GM19395 (cell line): ENCODE data around the gene CRYBA1.
"Not testable (repeated sequence)": the region's sequence is repeated elsewhere in the genome, so short reads cannot be mapped to it uniquely, and the experiment has no call there.

Source experiments
- ATAC-seq: cut with Tn5 transposase; IDR thresholded peaks from one replicate; pipeline ENCODE4 v1.9.1; 2021; ENCODE audit warnings: mild to moderate bottlenecking, moderate library complexity; ENCODE audit not compliant: unreplicated experiment

Gene CRYBA1, protein sequence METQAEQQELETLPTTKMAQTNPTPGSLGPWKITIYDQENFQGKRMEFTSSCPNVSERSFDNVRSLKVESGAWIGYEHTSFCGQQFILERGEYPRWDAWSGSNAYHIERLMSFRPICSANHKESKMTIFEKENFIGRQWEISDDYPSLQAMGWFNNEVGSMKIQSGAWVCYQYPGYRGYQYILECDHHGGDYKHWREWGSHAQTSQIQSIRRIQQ

GRCh38 chr17:29246628-29247027 is at the start of gene CRYBA1:
Gene CRYBA1, plus strand, starts transcription at chr17:29246859. Its CDS starts 5 bp downstream, at chr17:29246864.
- no peak for ATAC-seq

- ATAC-seq: no peak
Observed at GRCh38 chr17:29197516-29198272, 49.0 kb upstream of the CRYBA1 start.

DNA sequence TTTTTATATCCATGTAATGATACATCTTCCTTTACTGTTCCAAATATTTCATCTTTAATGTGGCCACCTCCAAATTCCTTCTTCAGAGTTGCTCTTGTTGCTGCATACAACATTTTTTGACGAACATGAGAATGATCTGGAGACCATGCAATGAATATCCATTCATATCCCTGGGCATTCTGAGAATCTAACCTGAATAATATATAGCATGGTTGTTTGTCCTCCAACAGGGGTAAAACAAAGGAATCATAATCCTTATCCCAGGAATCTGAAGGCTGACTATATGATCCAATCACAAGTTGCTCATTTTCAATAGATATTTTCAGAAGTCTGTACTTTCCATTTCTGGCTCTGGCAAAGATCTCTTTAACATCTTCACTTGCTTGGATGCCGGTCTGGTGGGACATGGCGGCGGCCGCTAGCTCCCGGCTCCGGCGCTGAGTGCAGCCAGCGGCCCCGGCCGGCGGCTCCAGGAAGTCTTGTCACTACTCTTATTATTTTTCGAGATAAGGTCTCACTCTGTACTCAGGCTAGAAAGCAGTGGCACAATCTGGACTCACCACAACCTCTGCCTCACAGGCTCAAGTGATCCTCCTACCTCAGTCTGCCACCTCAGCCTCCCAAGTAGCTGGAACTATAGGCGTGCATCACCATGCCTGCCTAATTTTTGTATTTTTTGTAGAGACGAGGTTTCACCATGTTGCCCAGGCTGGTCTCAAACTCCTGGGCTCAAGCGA is 42.4 kb upstream of the CRYBA1 start:
- ATAC-seq: not testable (repeated sequence)

DNA sequence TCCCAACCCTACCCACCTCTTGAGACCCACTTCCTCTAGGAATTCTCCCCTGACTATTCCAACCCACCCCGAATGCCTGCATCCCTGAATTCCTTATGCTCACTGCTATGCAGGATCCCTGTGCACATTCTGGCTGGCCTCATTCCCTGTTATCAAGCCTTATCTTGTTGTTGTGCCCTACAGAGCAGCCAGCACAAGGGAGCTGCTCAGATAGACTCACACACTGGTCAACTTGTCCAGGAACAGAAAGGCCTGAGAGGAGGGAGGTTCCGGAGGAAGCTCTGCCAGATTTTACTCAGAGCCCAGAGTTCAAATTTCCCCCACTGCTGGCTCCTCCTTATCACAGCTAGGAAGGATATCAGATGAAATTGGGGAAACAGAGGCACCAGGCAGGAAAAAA is 41.6 kb upstream of the CRYBA1 start:
- ATAC-seq: no peak

DNA sequence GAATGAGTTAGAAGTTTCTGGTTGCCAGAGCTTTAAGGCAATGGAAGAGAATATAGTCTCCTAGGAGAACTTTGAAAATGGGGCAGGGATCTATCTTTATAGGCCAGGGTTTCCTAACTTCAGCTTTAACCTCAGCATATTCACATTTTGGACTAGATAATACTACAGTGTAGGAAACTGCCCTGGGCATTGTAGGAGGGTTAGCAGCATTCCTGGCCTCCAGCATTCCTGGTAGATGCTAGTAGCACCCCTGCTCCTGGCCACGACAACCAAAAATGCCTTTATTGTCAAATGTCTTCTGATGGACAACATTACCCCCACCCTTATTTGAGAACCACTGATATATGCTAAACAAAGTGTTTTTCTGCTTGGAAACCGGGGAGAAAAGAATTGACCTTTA is 38.7 kb upstream of the CRYBA1 start:
- ATAC-seq: no peak

DNA sequence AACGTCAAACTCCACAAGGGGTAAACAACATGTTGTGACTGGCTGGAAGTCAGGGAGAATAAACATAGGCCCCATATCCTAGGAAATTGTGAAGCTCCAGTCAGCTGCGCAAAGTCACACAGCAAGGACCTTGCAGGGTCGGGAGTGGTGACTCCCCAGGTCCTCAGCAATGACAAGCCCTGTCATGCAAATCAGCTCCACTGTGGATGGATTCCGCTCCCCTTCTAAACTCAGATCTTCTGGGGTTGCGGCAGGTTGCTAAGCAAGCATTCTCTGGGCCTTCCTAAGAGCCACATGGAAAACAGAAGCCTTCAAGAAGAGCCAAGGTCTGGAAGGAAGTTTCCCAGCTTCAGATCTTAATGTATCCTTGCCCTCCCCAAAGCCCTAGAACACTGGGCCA is 37.6 kb upstream of the CRYBA1 start:
- ATAC-seq: no peak

DNA sequence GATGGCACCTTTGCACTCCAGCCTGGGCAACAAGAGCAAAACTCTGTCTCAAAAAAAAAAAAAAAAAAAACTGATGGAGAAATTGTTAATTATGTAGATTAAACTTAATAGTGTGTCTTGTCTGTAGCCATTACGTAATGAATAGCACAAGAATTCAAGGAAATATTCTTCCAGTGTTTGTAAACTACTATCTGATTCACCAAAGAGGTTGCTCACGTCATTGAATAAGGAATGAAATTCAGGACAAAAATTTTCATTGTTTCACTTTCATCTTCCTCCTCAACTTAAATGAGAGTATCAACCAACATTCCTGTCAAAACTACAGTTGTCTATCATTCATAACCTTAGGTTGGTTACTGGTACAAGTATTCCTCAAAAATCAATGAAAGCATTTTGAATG is 35.8 kb upstream of the CRYBA1 start:
- no peak for ATAC-seq

GRCh38 chr17:29212094-29212631 is 34.5 kb upstream of the CRYBA1 start:
- no peak for ATAC-seq

GRCh38 chr17:29212681-29213121 is 34.0 kb upstream of the CRYBA1 start:
- no peak for ATAC-seq

- no peak for ATAC-seq
Observed at GRCh38 chr17:29214215-29215146, 32.2 kb upstream of the CRYBA1 start.

DNA sequence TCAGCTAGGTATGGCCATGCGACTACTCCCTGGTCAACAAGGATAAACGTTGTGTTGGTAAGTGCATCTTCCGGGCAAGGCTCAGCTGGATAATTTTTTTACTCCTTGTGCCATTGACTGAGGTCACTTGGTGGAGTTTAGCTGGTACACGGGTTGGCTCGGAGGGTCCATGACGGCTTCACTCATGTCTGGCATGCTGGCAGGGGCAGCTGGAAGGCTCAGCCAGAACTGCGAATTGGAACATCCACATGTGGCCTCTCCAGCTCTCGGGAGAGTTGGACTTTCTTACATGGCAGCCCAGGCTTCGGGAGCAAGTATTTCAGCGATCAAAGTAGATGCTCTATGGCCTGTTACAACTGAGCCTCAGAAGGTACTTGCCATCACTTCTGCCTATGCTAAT is 31.5 kb upstream of the CRYBA1 start:
- no peak for ATAC-seq

DNA sequence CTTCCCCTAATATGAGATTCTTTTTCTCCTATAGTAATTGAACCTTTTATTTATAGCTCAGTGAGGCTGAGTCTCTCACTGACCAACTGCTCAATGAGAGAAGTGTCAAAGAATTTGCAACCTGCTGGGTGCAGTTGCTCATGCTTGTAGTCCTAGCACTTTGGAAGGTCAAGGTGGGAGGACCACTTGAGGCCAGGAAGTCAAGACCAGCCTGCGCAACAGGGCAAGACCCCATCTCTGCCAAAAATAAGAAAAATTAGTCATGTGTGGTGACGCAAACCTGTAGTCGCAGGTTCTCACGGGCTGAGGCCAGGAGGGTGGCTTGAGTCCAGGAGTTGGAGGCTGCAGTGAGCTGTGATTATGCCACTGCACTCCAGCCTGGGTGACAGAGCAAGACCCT is 30.9 kb upstream of the CRYBA1 start:
- ATAC-seq: no peak

- ATAC-seq: no peak
Observed at GRCh38 chr17:29216181-29216580, 30.5 kb upstream of the CRYBA1 start.

GRCh38 chr17:29216856-29217255 is 29.8 kb upstream of the CRYBA1 start:
- ATAC-seq: no peak

DNA sequence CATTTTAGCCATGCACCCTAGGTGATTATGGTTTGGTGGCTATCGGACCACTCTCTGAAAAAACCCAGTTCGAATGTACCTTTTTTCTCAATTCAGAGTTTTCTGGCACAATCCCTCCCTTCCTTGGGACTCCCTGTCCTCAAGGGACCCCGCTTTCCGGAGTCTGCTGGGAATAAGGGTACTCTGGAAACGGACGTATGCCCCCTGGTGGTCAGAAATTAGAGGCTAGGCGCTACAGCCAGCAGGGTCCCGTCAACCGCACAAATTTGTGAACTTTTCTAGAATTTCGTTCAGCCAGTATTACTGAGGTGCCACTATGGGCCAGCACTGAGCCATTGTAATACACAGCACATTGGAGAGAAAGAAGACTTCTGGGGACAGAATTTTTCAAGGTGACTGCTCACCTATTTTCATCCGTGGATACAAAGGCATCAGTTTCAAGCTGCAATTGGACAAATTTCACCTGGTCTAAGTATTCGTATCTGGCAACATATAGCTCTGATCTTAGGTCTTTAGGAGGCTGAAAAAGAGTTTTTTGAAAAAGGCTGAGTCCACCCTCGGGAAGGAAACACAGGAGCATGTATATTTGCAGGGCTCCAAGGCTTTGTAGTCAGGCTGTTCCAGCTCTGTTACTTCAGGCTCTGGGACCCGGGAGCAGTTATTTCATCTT is 27.1 kb upstream of the CRYBA1 start:
- no peak for ATAC-seq

- not testable (repeated sequence) for ATAC-seq
Observed at GRCh38 chr17:29221338-29221737, 25.3 kb upstream of the CRYBA1 start.

DNA sequence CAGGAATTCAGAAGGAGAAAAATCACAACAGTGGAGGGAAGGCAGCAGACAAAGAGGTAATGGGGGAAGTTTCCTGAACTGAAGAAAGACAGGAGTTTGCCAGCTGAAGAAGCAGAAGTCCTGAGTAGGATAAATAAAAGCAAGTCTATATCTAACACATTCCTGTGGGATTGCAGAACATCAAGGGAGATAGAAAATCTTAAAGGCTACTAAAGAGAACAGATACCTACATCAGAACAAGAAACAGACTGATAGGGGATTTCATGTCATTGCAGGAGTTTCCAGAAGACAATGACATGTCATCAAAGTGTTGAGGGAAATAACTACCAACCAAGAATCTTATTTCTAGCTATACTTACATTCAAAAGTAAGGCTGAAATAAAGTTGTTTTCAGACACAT is 21.3 kb upstream of the CRYBA1 start:
- no peak for ATAC-seq

GRCh38 chr17:29233301-29233700 is 13.4 kb upstream of the CRYBA1 start:
- ATAC-seq: no peak

DNA sequence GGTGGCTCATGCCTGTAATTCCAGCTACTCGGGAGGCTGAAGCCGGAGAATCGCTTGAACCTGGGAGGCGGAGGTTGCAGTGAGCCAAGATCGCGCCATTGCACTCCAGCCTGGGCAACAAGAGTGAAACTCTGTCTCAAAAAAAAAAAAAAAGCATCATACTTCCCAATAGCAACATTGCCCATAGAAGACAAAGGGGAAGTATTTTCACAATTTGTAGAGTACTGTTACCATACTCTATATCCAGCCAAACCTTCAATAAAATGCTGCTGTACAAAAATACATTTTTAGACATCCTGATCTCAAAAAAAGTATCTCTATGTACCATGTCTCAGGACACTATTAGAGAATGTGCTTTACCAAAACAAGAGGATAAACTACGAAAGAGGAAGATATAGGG is 11.7 kb upstream of the CRYBA1 start:
- not testable (repeated sequence) for ATAC-seq

DNA sequence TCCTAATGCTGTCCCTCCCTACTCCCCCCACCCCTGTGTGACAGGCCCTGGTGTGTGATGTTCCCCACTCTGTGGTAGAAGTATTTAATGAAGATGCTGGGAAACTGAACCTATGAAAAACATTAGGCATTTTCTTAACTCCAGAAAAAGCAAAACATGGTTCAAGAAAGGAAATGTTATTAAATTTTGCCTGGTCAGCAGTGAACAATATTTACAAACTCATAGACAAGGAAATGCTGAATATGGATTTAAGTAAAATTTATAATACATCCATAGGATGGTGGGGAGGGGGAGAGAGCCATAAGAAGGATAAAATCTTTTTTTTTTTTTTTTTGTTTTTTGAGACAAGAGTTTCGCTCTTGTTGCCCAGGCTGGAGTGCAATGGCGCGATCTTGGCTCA is 10.8 kb upstream of the CRYBA1 start:
- no peak for ATAC-seq
